Omental fat pad (tissue), 4 donors: ENCODE measurements around the gene KSR2. TPM values are rescaled to one million over a fixed set of nuclear protein-coding genes. Genes with fewer than 3 reads are reported as not detected.

ENCODE experiments used
- ATAC-seq: fragments of 150-250 bp; one replicate; pipeline ENCODE4 v1.9.1; 2016; ENCODE audit warnings: mild to moderate bottlenecking, moderate library complexity; ENCODE audit not compliant: low FRiP score
- DNase-seq: peaks from one replicate; pipeline ENCODE4 v3.0.0-alpha.2; 2019; ENCODE audit warnings: low spot score
- CTCF ChIP-seq, 3 donors: fragments of 450-650 bp; IDR thresholded peaks; one replicate each; pipeline ENCODE4 v1.5.1; 2016 to 2017; ENCODE audit warnings: antibody characterized with exemption in 3 of 3, mild to moderate bottlenecking in 3 of 3, moderate library complexity in 2 of 3
- total RNA-seq, 4 donors: library from RNA; depleted of rRNA; stranded (reverse); fragments of >200 nt; gene quantifications; one replicate each; pipeline ENCODE4 v1.1.0, GENCODE V29; 2016

KSR2 gene
- total RNA-seq, 4 donors from 2014 or later, result under 0.01 to 0.16 (median under 0.01) TPM; not detected in 1

GRCh38 chr12:117574655-117575054 is 394.1 kb downstream of the KSR2 start:
- no peak for DNase-seq
- no peak for ATAC-seq
- no peak for TF ChIP-seq CTCF (IDR thresholded peaks at IDR 0.05)

GRCh38 chr12:117572755-117573154 is 396.0 kb downstream of the KSR2 start:
- TF ChIP-seq CTCF (IDR thresholded peaks at IDR 0.05), result no peak
- ATAC-seq (no peak), DNase-seq (no peak)

GRCh38 chr12:117571321-117571720 is 397.5 kb downstream of the KSR2 start:
- no peak for ATAC-seq
- no peak for TF ChIP-seq CTCF (IDR thresholded peaks at IDR 0.05)
- DNase-seq, result no peak

GRCh38 chr12:117570608-117571007 is 398.2 kb downstream of the KSR2 start:
- no peak for DNase-seq
- TF ChIP-seq CTCF (IDR thresholded peaks at IDR 0.05), result no peak
- ATAC-seq, result no peak

GRCh38 chr12:117567644-117568216 is 401.1 kb downstream of the KSR2 start:
- no peak for DNase-seq
- no peak for ATAC-seq
- no peak for TF ChIP-seq CTCF (IDR thresholded peaks at IDR 0.05)

GRCh38 chr12:117564881-117565280 is 403.9 kb downstream of the KSR2 start:
- no peak for DNase-seq
- no peak for TF ChIP-seq CTCF (IDR thresholded peaks at IDR 0.05)
- no peak for ATAC-seq

- ATAC-seq (no peak), DNase-seq (no peak)
- no peak for TF ChIP-seq CTCF (IDR thresholded peaks at IDR 0.05)
These were observed 405.1 kb downstream of the KSR2 start for GRCh38 chr12:117563706-117564105.
